H1 (cell line): ENCODE measurements around the gene ZNF488. TPM values are rescaled to one million over a fixed set of nuclear protein-coding genes. Genes with fewer than 3 reads are reported as not detected.

Experiments used
- CTCF ChIA-PET: fragments of 300-600 bp; sonication (Branson Sonifier 250); formaldehyde crosslinking; loops from one replicate; lab custom pipeline; 2021; ENCODE audit not compliant: partially characterized antibody; lab: Charles Lee
- POLR2A ChIA-PET: fragments of 300-600 bp; sonication (Branson Sonifier 250); formaldehyde crosslinking; loops from one replicate; lab custom pipeline; 2021; ENCODE audit warnings: inconsistent platforms; ENCODE audit not compliant: partially characterized antibody; lab: Charles Lee
- DNase-seq, 2 experiments: peaks; one replicate each; pipeline versions ENCODE4 v3.0.0 to v3.0.0-alpha.2; 2010 to 2022; ENCODE audit warnings: low spot score in 2 of 2, low read depth in 1 of 2, mixed read lengths in 1 of 2
- FAIRE-seq: peaks from 2 replicates; lab custom pipeline; 2011; peaks lifted over from hg19 to GRCh38; lab: Jason Lieb, UNC
- H2AFZ ChIP-seq: 2 replicates; pipeline ENCODE4 v1.8.1; 2012; ENCODE audit warnings: low read length, inconsistent platforms
- H2AK5ac ChIP-seq: 2 replicates; pipeline ENCODE4 v1.6.1; 2013; ENCODE audit warnings: low read depth, low read length
- H2BK120ac ChIP-seq: replicated peaks from 2 replicates; pipeline ENCODE3; 2013; ENCODE audit warnings: low read depth, low read length, inconsistent platforms
- H2BK12ac ChIP-seq: 2 replicates; pipeline ENCODE4 v1.6.1; 2013; ENCODE audit warnings: low read depth, low read length
- H2BK15ac ChIP-seq: 2 replicates; pipeline ENCODE4 v1.6.1; 2013; ENCODE audit warnings: low read length
- H2BK20ac ChIP-seq: 2 replicates; pipeline ENCODE4 v1.6.1; 2013; ENCODE audit warnings: low read length
- H2BK5ac ChIP-seq: 2 replicates; pipeline ENCODE4 v1.6.1; 2013; ENCODE audit warnings: low read depth, low read length
- H3K14ac ChIP-seq: 2 replicates; pipeline ENCODE4 v1.6.1; 2013; ENCODE audit warnings: inconsistent platforms; ENCODE audit not compliant: insufficient read length
- H3K18ac ChIP-seq: 2 replicates; pipeline ENCODE4 v1.6.1; 2013; ENCODE audit warnings: low read length; ENCODE audit errors: extremely low read depth
- H3K23ac ChIP-seq: 2 replicates; pipeline ENCODE4 v1.6.1; 2013; ENCODE audit warnings: inconsistent platforms; ENCODE audit not compliant: insufficient read length
- H3K23me2 ChIP-seq: 2 replicates; pipeline ENCODE4 v1.6.1; 2013; ENCODE audit warnings: low read depth, low read length
- H3K27ac ChIP-seq: 2 replicates; pipeline ENCODE4 v1.6.1; 2011; ENCODE audit warnings: low read depth, low read length, inconsistent platforms
- H3K27me3 ChIP-seq, 4 experiments: replicated peaks in 1 of 4; 1 replicate in 1 of 4; 2 replicates in 3 of 4; pipeline versions ENCODE4 v1.6.1 to v1.8.1; 2011 to 2013; ENCODE audit warnings: low read length in 3 of 4, mild to moderate bottlenecking in 3 of 4, inconsistent platforms in 2 of 4, mixed read lengths in 2 of 4, moderate library complexity in 1 of 4; ENCODE audit not compliant: control insufficient read depth in 3 of 4, insufficient read depth in 3 of 4; ENCODE audit errors: extremely low read depth in 1 of 4
- H3K36me3 ChIP-seq, 4 experiments: 2 replicates each; pipeline versions ENCODE4 v1.6.1 to v1.8.1; 2011 to 2013; ENCODE audit warnings: mild to moderate bottlenecking in 4 of 4, low read length in 3 of 4, moderate library complexity in 2 of 4, control low read depth in 1 of 4, inconsistent platforms in 1 of 4; ENCODE audit not compliant: insufficient read depth in 4 of 4, control insufficient read depth in 2 of 4
- H3K4ac ChIP-seq: replicated peaks from 2 replicates; pipeline ENCODE3; 2013; ENCODE audit warnings: low read length, low read depth, mixed read lengths, inconsistent platforms; ENCODE audit not compliant: insufficient read length
- H3K4me1 ChIP-seq, 4 experiments: replicated peaks in 1 of 4; 1 replicate in 1 of 4; 2 replicates in 3 of 4; pipeline versions ENCODE4 v1.6.1 to v1.8.1; 2011 to 2013; ENCODE audit warnings: low read length in 3 of 4, inconsistent platforms in 2 of 4, mixed read lengths in 1 of 4; ENCODE audit not compliant: insufficient read depth in 4 of 4, control insufficient read depth in 3 of 4
- H3K4me2 ChIP-seq, 2 experiments: 2 replicates each; pipeline versions ENCODE4 v1.6.1 to v1.8.1; 2011 to 2013; ENCODE audit warnings: low read depth in 2 of 2, low read length in 2 of 2, control low read depth in 1 of 2, inconsistent platforms in 1 of 2, mild to moderate bottlenecking in 1 of 2; ENCODE audit not compliant: insufficient read depth in 1 of 2
- H3K4me3 ChIP-seq, 4 experiments: fragments of 200-600, 300-600 bp in 1 of 4; sonication (generic), shearing (Covaris generic), sonication (Bioruptor Twin) in 1 of 4; 2 replicates each; pipeline versions ENCODE4 v1.5.1 to v1.8.1; 2011 to 2016; ENCODE audit warnings: low read length in 4 of 4, low read depth in 3 of 4, control low read depth in 2 of 4, inconsistent platforms in 2 of 4, mild to moderate bottlenecking in 2 of 4, mixed read lengths in 1 of 4, moderate library complexity in 1 of 4; ENCODE audit not compliant: insufficient read depth in 2 of 4; ENCODE audit errors: extremely low read depth in 1 of 4
- H3K56ac ChIP-seq: replicated peaks from 2 replicates; pipeline ENCODE3; 2013; ENCODE audit warnings: low read depth, mild to moderate bottlenecking, mixed read lengths, low read length, inconsistent platforms; ENCODE audit not compliant: insufficient read length
- H3K79me1 ChIP-seq: 2 replicates; pipeline ENCODE4 v1.6.1; 2013; ENCODE audit warnings: low read depth, low read length, control low read depth
- H3K79me2 ChIP-seq, 2 experiments: 2 replicates each; pipeline versions ENCODE4 v1.6.1 to v1.8.1; 2012 to 2013; ENCODE audit warnings: low read length in 2 of 2, mild to moderate bottlenecking in 2 of 2, inconsistent platforms in 1 of 2; ENCODE audit not compliant: insufficient read depth in 2 of 2, control insufficient read depth in 1 of 2
- H3K9ac ChIP-seq, 4 experiments: replicated peaks in 1 of 4; 1 replicate in 1 of 4; 2 replicates in 3 of 4; pipeline versions ENCODE4 v1.6.1 to v1.8.1; 2011 to 2013; ENCODE audit warnings: low read depth in 3 of 4, low read length in 3 of 4, control low read depth in 2 of 4, mild to moderate bottlenecking in 2 of 4, moderate library complexity in 2 of 4, inconsistent platforms in 1 of 4; ENCODE audit errors: extremely low read depth in 1 of 4
- H3K9me3 ChIP-seq, 2 experiments: 2 replicates each; pipeline versions ENCODE4 v1.6.1 to v1.8.1; 2012 to 2013; ENCODE audit warnings: mild to moderate bottlenecking in 2 of 2, moderate library complexity in 2 of 2, control low read depth in 1 of 2, inconsistent platforms in 1 of 2, low read depth in 1 of 2, low read length in 1 of 2, mixed read lengths in 1 of 2; ENCODE audit not compliant: insufficient read depth in 2 of 2
- H4K20me1 ChIP-seq, 2 experiments: replicated peaks in 1 of 2; 2 replicates each; pipeline versions ENCODE3 to v1.8.1; 2011 to 2013; ENCODE audit warnings: inconsistent platforms in 2 of 2, low read length in 2 of 2, mild to moderate bottlenecking in 1 of 2; ENCODE audit not compliant: insufficient read depth in 2 of 2, control insufficient read depth in 1 of 2
- H4K5ac ChIP-seq: 2 replicates; pipeline ENCODE4 v1.6.1; 2013; ENCODE audit warnings: low read length, low read depth, mixed read lengths, inconsistent platforms; ENCODE audit not compliant: insufficient read length
- H4K8ac ChIP-seq: 2 replicates; pipeline ENCODE4 v1.8.0; 2013; ENCODE audit warnings: mild to moderate bottlenecking, moderate library complexity, low read length, inconsistent platforms; ENCODE audit not compliant: insufficient read depth; ENCODE audit errors: extremely low read depth
- H4K91ac ChIP-seq: replicated peaks from 2 replicates; pipeline ENCODE3; 2013; ENCODE audit warnings: low read length, mixed read lengths, inconsistent platforms; ENCODE audit not compliant: insufficient read length
- CBX5 ChIP-seq: fragments of 300-800, 300-1000 bp; sonication (generic); IDR thresholded peaks from 2 replicates; pipeline ENCODE4 v1.7.1; 2016; ENCODE audit warnings: antibody characterized with exemption, low read length, low read depth
- WGBS, 2 experiments: shearing (Covaris generic) in 1 of 2; methylation state at CpG; one replicate each; pipeline versions ENCODE4 v1.1.6 to v1.1.7; 2013 to 2015; ENCODE audit warnings: low lambda C conversion rate in 2 of 2, mixed read lengths in 2 of 2, inconsistent platforms in 1 of 2, low coverage in 1 of 2, missing lambda C conversion rate in 1 of 2; ENCODE audit not compliant: insufficient replicate concordance in 2 of 2, insufficient coverage in 1 of 2, insufficient read length in 1 of 2; ENCODE audit errors: extremely low coverage in 1 of 2, missing lambda C conversion rate in 1 of 2; 5-methylcytosine and 5-hydroxymethylcytosine counted together
- polyA plus RNA-seq, 7 experiments: library from polyadenylated mRNA; depleted of rRNA in 3 of 7; stranded (reverse) in 5 of 7; unstranded in 2 of 7; fragments of >200 nt in 5 of 7; fragments of 200-250 nt in 2 of 7; gene quantifications; 1 replicate in 5 of 7; 2 replicates in 1 of 7; 4 replicates in 1 of 7; pipeline versions ENCODE4 v1.2.1 to v1.2.3, GENCODE V29; 2011 to 2013; ENCODE audit warnings: missing spikeins in 2 of 7, mixed read lengths in 2 of 7
- total RNA-seq: library from RNA; stranded (reverse); fragmentation: NEBNext Ultra II Directional; extraction: Animal tissue kit (Norgen Biotek cat#: 25700); gene quantifications from 2 replicates; pipeline ENCODE4 v1.2.1, GENCODE V29; 2021

ZNF488 gene
- total and polyA plus RNA-seq, 2 of the 8 experiments (the other 6 are each of a cell fraction or from before 2014, with no cell fraction given) = 7.9 to 11.4 TPM

DNA sequence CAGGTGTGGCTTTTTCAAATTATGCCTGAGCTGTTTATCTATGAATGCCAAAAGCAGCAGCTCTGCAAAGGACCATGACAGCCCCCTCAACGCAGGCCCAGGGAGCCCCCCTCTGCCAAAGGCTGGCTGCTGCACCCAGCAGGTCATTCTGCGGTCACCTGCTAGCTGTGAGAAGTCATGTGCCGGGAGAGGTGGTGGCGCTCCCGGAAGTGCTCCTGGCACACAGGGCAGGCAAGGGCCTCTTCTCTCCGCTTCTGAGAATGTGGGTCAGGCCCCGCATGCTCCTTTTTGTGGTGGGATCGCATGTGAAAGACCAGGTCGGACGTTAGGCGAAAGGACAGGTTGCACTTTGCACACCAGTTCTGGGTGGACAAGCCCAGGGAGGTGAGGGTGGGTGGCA is 16.4 kb downstream of the ZNF488 start:
- 80% methylated on average over 7 of the region's 11 CpGs; no CpG with 5 or more reads in 1 of the 2 experiments for WGBS, 2 experiments
- Histone ChIP-seq H2AK5ac (no peak overlapping the region), H3K9me3 (no peaks in the 10 kb centered on the region), H3K4me1 (peaks cover 2 to 12% (median 5%) of the 10 kb centered on the region in 4 experiments; a peak in 6 of 7 replicates), H2BK5ac (no peak overlapping the region), H3K18ac (no peak overlapping the region), H3K23me2 (no peaks in the 10 kb centered on the region), H4K5ac (no peak overlapping the region), H3K23ac (no peak overlapping the region), H2AFZ (no peak overlapping the region), H3K9ac (no peak overlapping the region), H3K56ac (no peak overlapping the region), H2BK20ac (no peak overlapping the region), H3K4me3 (no peak overlapping the region), H2BK15ac (no peak overlapping the region), H3K36me3 (no peaks in the 10 kb centered on the region), H3K4me2 (no peak overlapping the region), H3K79me1 (no peaks in the 10 kb centered on the region), H3K4ac (no peak overlapping the region), H4K8ac (no peak overlapping the region), H3K14ac (no peak overlapping the region), H4K20me1 (peaks cover 0 to 1% of the 10 kb centered on the region in 2 experiments), H3K27ac (no peak overlapping the region), H2BK12ac (no peak overlapping the region), H3K79me2 (no peaks in the 10 kb centered on the region), H3K27me3 (no peaks in the 10 kb centered on the region), H2BK120ac (no peak overlapping the region), H4K91ac (no peak overlapping the region)
- CTCF ChIA-PET = interaction anchor here (1.4 to 2.9 kb wide), 4 partner anchors 10 to 354 kb away, joined by 3 to 9 read pairs (median 6); no protein-coding TSS in a partner anchor
- POLR2A ChIA-PET = interaction anchor here (2.8 kb wide), 1 partner anchor 16 kb away, joined by 8 read pairs; the partner anchor contains the start of gene ZNF488
- FAIRE-seq (no peak), DNase-seq (no peak)
- TF ChIP-seq CBX5 = no peak
